H1 (cell line): ENCODE results near the gene KIZ. TPM values are rescaled to one million over a fixed set of nuclear protein-coding genes. Genes with fewer than 3 reads are reported as not detected.

ENCODE experiments used
- CTCF ChIA-PET: fragments of 300-600 bp; sonication (Branson Sonifier 250); formaldehyde crosslinking; loops from one replicate; lab custom pipeline; 2021; ENCODE audit not compliant: partially characterized antibody; lab: Charles Lee
- POLR2A ChIA-PET: fragments of 300-600 bp; sonication (Branson Sonifier 250); formaldehyde crosslinking; loops from one replicate; lab custom pipeline; 2021; ENCODE audit warnings: inconsistent platforms; ENCODE audit not compliant: partially characterized antibody; lab: Charles Lee
- DNase-seq, 2 experiments: peaks; one replicate each; pipeline versions ENCODE4 v3.0.0 to v3.0.0-alpha.2; 2010 to 2022; ENCODE audit warnings: low spot score in 2 of 2, low read depth in 1 of 2, mixed read lengths in 1 of 2
- FAIRE-seq: peaks from 2 replicates; lab custom pipeline; 2011; peaks lifted over from hg19 to GRCh38; lab: Jason Lieb, UNC
- H2AFZ ChIP-seq: 2 replicates; pipeline ENCODE4 v1.8.1; 2012; ENCODE audit warnings: low read length, inconsistent platforms
- H2AK5ac ChIP-seq: 2 replicates; pipeline ENCODE4 v1.6.1; 2013; ENCODE audit warnings: low read depth, low read length
- H2BK120ac ChIP-seq: replicated peaks from 2 replicates; pipeline ENCODE3; 2013; ENCODE audit warnings: low read depth, low read length, inconsistent platforms
- H2BK12ac ChIP-seq: 2 replicates; pipeline ENCODE4 v1.6.1; 2013; ENCODE audit warnings: low read depth, low read length
- H2BK15ac ChIP-seq: 2 replicates; pipeline ENCODE4 v1.6.1; 2013; ENCODE audit warnings: low read length
- H2BK20ac ChIP-seq: 2 replicates; pipeline ENCODE4 v1.6.1; 2013; ENCODE audit warnings: low read length
- H2BK5ac ChIP-seq: 2 replicates; pipeline ENCODE4 v1.6.1; 2013; ENCODE audit warnings: low read depth, low read length
- H3K14ac ChIP-seq: 2 replicates; pipeline ENCODE4 v1.6.1; 2013; ENCODE audit warnings: inconsistent platforms; ENCODE audit not compliant: insufficient read length
- H3K18ac ChIP-seq: 2 replicates; pipeline ENCODE4 v1.6.1; 2013; ENCODE audit warnings: low read length; ENCODE audit errors: extremely low read depth
- H3K23ac ChIP-seq: 2 replicates; pipeline ENCODE4 v1.6.1; 2013; ENCODE audit warnings: inconsistent platforms; ENCODE audit not compliant: insufficient read length
- H3K23me2 ChIP-seq: 2 replicates; pipeline ENCODE4 v1.6.1; 2013; ENCODE audit warnings: low read depth, low read length
- H3K27ac ChIP-seq: 2 replicates; pipeline ENCODE4 v1.6.1; 2011; ENCODE audit warnings: low read depth, low read length, inconsistent platforms
- H3K27me3 ChIP-seq, 4 experiments: replicated peaks in 1 of 4; 1 replicate in 1 of 4; 2 replicates in 3 of 4; pipeline versions ENCODE4 v1.6.1 to v1.8.1; 2011 to 2013; ENCODE audit warnings: low read length in 3 of 4, mild to moderate bottlenecking in 3 of 4, inconsistent platforms in 2 of 4, mixed read lengths in 2 of 4, moderate library complexity in 1 of 4; ENCODE audit not compliant: control insufficient read depth in 3 of 4, insufficient read depth in 3 of 4; ENCODE audit errors: extremely low read depth in 1 of 4
- H3K36me3 ChIP-seq, 4 experiments: 2 replicates each; pipeline versions ENCODE4 v1.6.1 to v1.8.1; 2011 to 2013; ENCODE audit warnings: mild to moderate bottlenecking in 4 of 4, low read length in 3 of 4, moderate library complexity in 2 of 4, control low read depth in 1 of 4, inconsistent platforms in 1 of 4; ENCODE audit not compliant: insufficient read depth in 4 of 4, control insufficient read depth in 2 of 4
- H3K4ac ChIP-seq: replicated peaks from 2 replicates; pipeline ENCODE3; 2013; ENCODE audit warnings: low read length, low read depth, mixed read lengths, inconsistent platforms; ENCODE audit not compliant: insufficient read length
- H3K4me1 ChIP-seq, 4 experiments: replicated peaks in 1 of 4; 1 replicate in 1 of 4; 2 replicates in 3 of 4; pipeline versions ENCODE4 v1.6.1 to v1.8.1; 2011 to 2013; ENCODE audit warnings: low read length in 3 of 4, inconsistent platforms in 2 of 4, mixed read lengths in 1 of 4; ENCODE audit not compliant: insufficient read depth in 4 of 4, control insufficient read depth in 3 of 4
- H3K4me2 ChIP-seq, 2 experiments: 2 replicates each; pipeline versions ENCODE4 v1.6.1 to v1.8.1; 2011 to 2013; ENCODE audit warnings: low read depth in 2 of 2, low read length in 2 of 2, control low read depth in 1 of 2, inconsistent platforms in 1 of 2, mild to moderate bottlenecking in 1 of 2; ENCODE audit not compliant: insufficient read depth in 1 of 2
- H3K4me3 ChIP-seq, 4 experiments: fragments of 200-600, 300-600 bp in 1 of 4; sonication (generic), shearing (Covaris generic), sonication (Bioruptor Twin) in 1 of 4; 2 replicates each; pipeline versions ENCODE4 v1.5.1 to v1.8.1; 2011 to 2016; ENCODE audit warnings: low read length in 4 of 4, low read depth in 3 of 4, control low read depth in 2 of 4, inconsistent platforms in 2 of 4, mild to moderate bottlenecking in 2 of 4, mixed read lengths in 1 of 4, moderate library complexity in 1 of 4; ENCODE audit not compliant: insufficient read depth in 2 of 4; ENCODE audit errors: extremely low read depth in 1 of 4
- H3K56ac ChIP-seq: replicated peaks from 2 replicates; pipeline ENCODE3; 2013; ENCODE audit warnings: low read depth, mild to moderate bottlenecking, mixed read lengths, low read length, inconsistent platforms; ENCODE audit not compliant: insufficient read length
- H3K79me1 ChIP-seq: 2 replicates; pipeline ENCODE4 v1.6.1; 2013; ENCODE audit warnings: low read depth, low read length, control low read depth
- H3K79me2 ChIP-seq, 2 experiments: 2 replicates each; pipeline versions ENCODE4 v1.6.1 to v1.8.1; 2012 to 2013; ENCODE audit warnings: low read length in 2 of 2, mild to moderate bottlenecking in 2 of 2, inconsistent platforms in 1 of 2; ENCODE audit not compliant: insufficient read depth in 2 of 2, control insufficient read depth in 1 of 2
- H3K9ac ChIP-seq, 4 experiments: replicated peaks in 1 of 4; 1 replicate in 1 of 4; 2 replicates in 3 of 4; pipeline versions ENCODE4 v1.6.1 to v1.8.1; 2011 to 2013; ENCODE audit warnings: low read depth in 3 of 4, low read length in 3 of 4, control low read depth in 2 of 4, mild to moderate bottlenecking in 2 of 4, moderate library complexity in 2 of 4, inconsistent platforms in 1 of 4; ENCODE audit errors: extremely low read depth in 1 of 4
- H3K9me3 ChIP-seq, 2 experiments: 2 replicates each; pipeline versions ENCODE4 v1.6.1 to v1.8.1; 2012 to 2013; ENCODE audit warnings: mild to moderate bottlenecking in 2 of 2, moderate library complexity in 2 of 2, control low read depth in 1 of 2, inconsistent platforms in 1 of 2, low read depth in 1 of 2, low read length in 1 of 2, mixed read lengths in 1 of 2; ENCODE audit not compliant: insufficient read depth in 2 of 2
- H4K20me1 ChIP-seq, 2 experiments: replicated peaks in 1 of 2; 2 replicates each; pipeline versions ENCODE3 to v1.8.1; 2011 to 2013; ENCODE audit warnings: inconsistent platforms in 2 of 2, low read length in 2 of 2, mild to moderate bottlenecking in 1 of 2; ENCODE audit not compliant: insufficient read depth in 2 of 2, control insufficient read depth in 1 of 2
- H4K5ac ChIP-seq: 2 replicates; pipeline ENCODE4 v1.6.1; 2013; ENCODE audit warnings: low read length, low read depth, mixed read lengths, inconsistent platforms; ENCODE audit not compliant: insufficient read length
- H4K8ac ChIP-seq: 2 replicates; pipeline ENCODE4 v1.8.0; 2013; ENCODE audit warnings: mild to moderate bottlenecking, moderate library complexity, low read length, inconsistent platforms; ENCODE audit not compliant: insufficient read depth; ENCODE audit errors: extremely low read depth
- H4K91ac ChIP-seq: replicated peaks from 2 replicates; pipeline ENCODE3; 2013; ENCODE audit warnings: low read length, mixed read lengths, inconsistent platforms; ENCODE audit not compliant: insufficient read length
- ATF2 ChIP-seq: IDR thresholded peaks from 2 replicates; pipeline ENCODE4 v1.6.1; 2012; ENCODE audit warnings: low read length, inconsistent platforms
- CBX5 ChIP-seq: fragments of 300-800, 300-1000 bp; sonication (generic); IDR thresholded peaks from 2 replicates; pipeline ENCODE4 v1.7.1; 2016; ENCODE audit warnings: antibody characterized with exemption, low read length, low read depth
- CEBPB ChIP-seq: IDR thresholded peaks from 2 replicates; pipeline ENCODE4 v1.6.1; 2012; ENCODE audit warnings: low read depth, low read length
- EP300 ChIP-seq, 2 experiments: IDR thresholded peaks; 1 replicate in 1 of 2; 2 replicates in 1 of 2; pipeline ENCODE4 v1.6.1; 2011 to 2012; ENCODE audit warnings: low read depth in 2 of 2, low read length in 2 of 2, mild to moderate bottlenecking in 2 of 2, borderline replicate concordance in 1 of 2, inconsistent platforms in 1 of 2, moderate library complexity in 1 of 2
- NANOG ChIP-seq: IDR thresholded peaks from 2 replicates; pipeline ENCODE4 v1.6.1; 2011; ENCODE audit warnings: low read length, low read depth, mild to moderate bottlenecking, inconsistent platforms; ENCODE audit not compliant: insufficient read depth, poor library complexity, severe bottlenecking
- POLR2AphosphoS5 ChIP-seq: IDR thresholded peaks from 2 replicates; pipeline ENCODE4 v1.6.1; 2011; ENCODE audit warnings: low read depth, low read length
- RFX5 ChIP-seq: IDR thresholded peaks from 2 replicates; pipeline ENCODE4 v1.6.1; 2011; ENCODE audit warnings: low read depth, low read length, improper control_type of control experiment, borderline replicate concordance
- TBP ChIP-seq: IDR thresholded peaks from 2 replicates; pipeline ENCODE4 v1.6.1; 2011; ENCODE audit warnings: low read depth, low read length, improper control_type of control experiment
- WGBS, 2 experiments: shearing (Covaris generic) in 1 of 2; methylation state at CpG; one replicate each; pipeline versions ENCODE4 v1.1.6 to v1.1.7; 2013 to 2015; ENCODE audit warnings: low lambda C conversion rate in 2 of 2, mixed read lengths in 2 of 2, inconsistent platforms in 1 of 2, low coverage in 1 of 2, missing lambda C conversion rate in 1 of 2; ENCODE audit not compliant: insufficient replicate concordance in 2 of 2, insufficient coverage in 1 of 2, insufficient read length in 1 of 2; ENCODE audit errors: extremely low coverage in 1 of 2, missing lambda C conversion rate in 1 of 2; 5-methylcytosine and 5-hydroxymethylcytosine counted together
- polyA plus RNA-seq, 7 experiments: library from polyadenylated mRNA; depleted of rRNA in 3 of 7; stranded (reverse) in 5 of 7; unstranded in 2 of 7; fragments of >200 nt in 5 of 7; fragments of 200-250 nt in 2 of 7; gene quantifications; 1 replicate in 5 of 7; 2 replicates in 1 of 7; 4 replicates in 1 of 7; pipeline versions ENCODE4 v1.2.1 to v1.2.3, GENCODE V29; 2011 to 2013; ENCODE audit warnings: missing spikeins in 2 of 7, mixed read lengths in 2 of 7
- total RNA-seq: library from RNA; stranded (reverse); fragmentation: NEBNext Ultra II Directional; extraction: Animal tissue kit (Norgen Biotek cat#: 25700); gene quantifications from 2 replicates; pipeline ENCODE4 v1.2.1, GENCODE V29; 2021

The KIZ gene
- total and polyA plus RNA-seq, 2 of the 8 experiments (the other 6 are each of a cell fraction or from before 2014, with no cell fraction given) = 13.0 to 51.7 TPM

DNA sequence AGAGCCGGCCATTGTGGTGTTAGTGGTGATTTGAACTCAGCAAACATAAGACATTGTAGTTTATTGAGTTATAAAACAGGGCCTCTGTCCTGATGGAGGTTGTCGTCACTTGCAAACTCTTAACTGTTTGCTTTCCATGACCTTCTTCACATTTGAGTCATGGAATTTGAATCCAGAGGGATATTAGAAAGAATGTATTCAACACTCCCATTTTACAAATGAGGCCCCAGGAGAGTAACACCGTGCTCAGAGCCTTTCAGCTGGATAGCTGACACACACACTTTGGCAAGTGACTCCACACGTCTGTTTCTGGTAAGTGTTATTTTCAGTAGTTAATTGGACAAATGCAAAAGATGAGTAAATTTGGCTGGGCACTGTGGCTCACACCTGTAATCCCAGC is 104.8 kb downstream of the KIZ start:
- no peak overlapping the region for H3K4ac ChIP-seq
- no peak for FAIRE-seq
- DNase-seq = no peak
- no peak overlapping the region for H2BK12ac ChIP-seq
- no peak overlapping the region for H2BK20ac ChIP-seq
- no peak overlapping the region for H3K27ac ChIP-seq
- H4K20me1 ChIP-seq = no peaks in the 10 kb centered on the region
- H4K8ac ChIP-seq = no peak overlapping the region
- H2BK15ac ChIP-seq = no peak overlapping the region
- H4K5ac ChIP-seq = no peak overlapping the region
- H3K36me3 ChIP-seq = peaks cover 0 to 20% (median 9%) of the 10 kb centered on the region in 4 experiments; a peak in 4 of 8 replicates
- no peak overlapping the region for H2AK5ac ChIP-seq
- no peaks in the 10 kb centered on the region for H3K27me3 ChIP-seq
- peaks cover 0 to 25% (median 10%) of the 10 kb centered on the region in 4 experiments; a peak in 3 of 7 replicates for H3K4me1 ChIP-seq
- no peak overlapping the region for H2BK5ac ChIP-seq
- ChIA-PET POLR2A (no interaction called here), CTCF (interaction anchor here (0.7 to 1.1 kb wide), 2 partner anchors 12 to 1856 kb away, joined by 3 read pairs; no protein-coding TSS in a partner anchor)
- H3K9me3 ChIP-seq = no peaks in the 10 kb centered on the region
- no peak overlapping the region for H3K23ac ChIP-seq
- H3K56ac ChIP-seq = no peak overlapping the region
- H3K79me1 ChIP-seq = no peaks in the 10 kb centered on the region
- H4K91ac ChIP-seq = no peak overlapping the region
- no peaks in the 10 kb centered on the region for H3K23me2 ChIP-seq
- no peak overlapping the region for H3K4me2 ChIP-seq
- no peak overlapping the region for H3K18ac ChIP-seq
- TF ChIP-seq CBX5 (no peak), NANOG (no peak), POLR2AphosphoS5 (no peak), RFX5 (no peak), TBP (no peak), ATF2 (no peak), EP300 (IDR thresholded peaks at IDR 0.05; ENCODE audit: borderline replicate concordance in 1 of 2, low read depth in 2 of 2, low read length in 2 of 2) (no peak), CEBPB (no peak)
- no peak overlapping the region for H3K9ac ChIP-seq
- no peaks in the 10 kb centered on the region for H3K79me2 ChIP-seq
- H2BK120ac ChIP-seq = no peak overlapping the region
- no peak overlapping the region for H3K14ac ChIP-seq
- no peak overlapping the region for H2AFZ ChIP-seq
- no peak overlapping the region for H3K4me3 ChIP-seq
- 91% methylated on average over 4 of the region's 4 CpGs; no CpG with 5 or more reads in 1 of the 2 experiments for WGBS, 2 experiments
